HL-60 (cell line): ENCODE results near the gene ARHGAP24.

Source experiments
- GABPA ChIP-seq: IDR thresholded peaks from 2 replicates; pipeline ENCODE4 v1.6.1; 2012; ENCODE audit warnings: low read depth
- POLR2AphosphoS5 ChIP-seq: IDR thresholded peaks from 2 replicates; pipeline ENCODE4 v1.6.1; 2012; ENCODE audit warnings: low read depth
- SPI1 ChIP-seq: IDR thresholded peaks from 2 replicates; pipeline ENCODE4 v1.6.1; 2012; ENCODE audit warnings: low read depth, mild to moderate bottlenecking, borderline replicate concordance
- TF ChIP-seq, protein P1 (sequence below): IDR thresholded peaks from 2 replicates; pipeline ENCODE4 v1.6.1; 2012; ENCODE audit warnings: low read depth; ENCODE audit not compliant: insufficient replicate concordance
- TF ChIP-seq, protein P2 (sequence below): IDR thresholded peaks from one replicate; pipeline ENCODE4 v1.5.1; 2011; ENCODE audit warnings: low read length, control low read depth, inconsistent platforms; ENCODE audit not compliant: insufficient read depth

DNA sequence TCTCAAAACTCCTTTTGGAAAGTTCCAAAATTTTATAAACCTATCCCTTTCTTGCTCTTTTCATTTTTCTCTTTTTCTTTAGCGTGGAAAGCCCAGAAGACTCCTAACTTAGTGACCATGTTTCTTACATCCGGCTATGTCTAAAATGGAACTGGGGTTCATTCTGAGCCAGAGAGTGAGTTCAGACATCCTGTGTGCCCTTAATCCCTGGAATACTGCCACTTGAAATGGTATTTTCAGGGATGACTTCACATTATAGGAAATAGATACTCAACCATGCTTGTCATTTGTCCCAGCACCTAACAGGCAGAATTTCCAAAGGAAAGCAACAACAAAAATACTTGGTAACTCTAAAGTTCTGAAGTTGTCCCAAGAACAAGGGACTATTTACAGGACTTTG lies 379.6 kb downstream of the ARHGAP24 start:
- TF ChIP-seq, protein P1, sequence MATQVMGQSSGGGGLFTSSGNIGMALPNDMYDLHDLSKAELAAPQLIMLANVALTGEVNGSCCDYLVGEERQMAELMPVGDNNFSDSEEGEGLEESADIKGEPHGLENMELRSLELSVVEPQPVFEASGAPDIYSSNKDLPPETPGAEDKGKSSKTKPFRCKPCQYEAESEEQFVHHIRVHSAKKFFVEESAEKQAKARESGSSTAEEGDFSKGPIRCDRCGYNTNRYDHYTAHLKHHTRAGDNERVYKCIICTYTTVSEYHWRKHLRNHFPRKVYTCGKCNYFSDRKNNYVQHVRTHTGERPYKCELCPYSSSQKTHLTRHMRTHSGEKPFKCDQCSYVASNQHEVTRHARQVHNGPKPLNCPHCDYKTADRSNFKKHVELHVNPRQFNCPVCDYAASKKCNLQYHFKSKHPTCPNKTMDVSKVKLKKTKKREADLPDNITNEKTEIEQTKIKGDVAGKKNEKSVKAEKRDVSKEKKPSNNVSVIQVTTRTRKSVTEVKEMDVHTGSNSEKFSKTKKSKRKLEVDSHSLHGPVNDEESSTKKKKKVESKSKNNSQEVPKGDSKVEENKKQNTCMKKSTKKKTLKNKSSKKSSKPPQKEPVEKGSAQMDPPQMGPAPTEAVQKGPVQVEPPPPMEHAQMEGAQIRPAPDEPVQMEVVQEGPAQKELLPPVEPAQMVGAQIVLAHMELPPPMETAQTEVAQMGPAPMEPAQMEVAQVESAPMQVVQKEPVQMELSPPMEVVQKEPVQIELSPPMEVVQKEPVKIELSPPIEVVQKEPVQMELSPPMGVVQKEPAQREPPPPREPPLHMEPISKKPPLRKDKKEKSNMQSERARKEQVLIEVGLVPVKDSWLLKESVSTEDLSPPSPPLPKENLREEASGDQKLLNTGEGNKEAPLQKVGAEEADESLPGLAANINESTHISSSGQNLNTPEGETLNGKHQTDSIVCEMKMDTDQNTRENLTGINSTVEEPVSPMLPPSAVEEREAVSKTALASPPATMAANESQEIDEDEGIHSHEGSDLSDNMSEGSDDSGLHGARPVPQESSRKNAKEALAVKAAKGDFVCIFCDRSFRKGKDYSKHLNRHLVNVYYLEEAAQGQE, result no peak
- TF ChIP-seq GABPA (no peak), SPI1 (no peak), POLR2AphosphoS5 (no peak)
- TF ChIP-seq, protein P2, sequence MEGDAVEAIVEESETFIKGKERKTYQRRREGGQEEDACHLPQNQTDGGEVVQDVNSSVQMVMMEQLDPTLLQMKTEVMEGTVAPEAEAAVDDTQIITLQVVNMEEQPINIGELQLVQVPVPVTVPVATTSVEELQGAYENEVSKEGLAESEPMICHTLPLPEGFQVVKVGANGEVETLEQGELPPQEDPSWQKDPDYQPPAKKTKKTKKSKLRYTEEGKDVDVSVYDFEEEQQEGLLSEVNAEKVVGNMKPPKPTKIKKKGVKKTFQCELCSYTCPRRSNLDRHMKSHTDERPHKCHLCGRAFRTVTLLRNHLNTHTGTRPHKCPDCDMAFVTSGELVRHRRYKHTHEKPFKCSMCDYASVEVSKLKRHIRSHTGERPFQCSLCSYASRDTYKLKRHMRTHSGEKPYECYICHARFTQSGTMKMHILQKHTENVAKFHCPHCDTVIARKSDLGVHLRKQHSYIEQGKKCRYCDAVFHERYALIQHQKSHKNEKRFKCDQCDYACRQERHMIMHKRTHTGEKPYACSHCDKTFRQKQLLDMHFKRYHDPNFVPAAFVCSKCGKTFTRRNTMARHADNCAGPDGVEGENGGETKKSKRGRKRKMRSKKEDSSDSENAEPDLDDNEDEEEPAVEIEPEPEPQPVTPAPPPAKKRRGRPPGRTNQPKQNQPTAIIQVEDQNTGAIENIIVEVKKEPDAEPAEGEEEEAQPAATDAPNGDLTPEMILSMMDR, result no peak
